ENCODE results near the gene CXCL3.

Gene CXCL3

DNA sequence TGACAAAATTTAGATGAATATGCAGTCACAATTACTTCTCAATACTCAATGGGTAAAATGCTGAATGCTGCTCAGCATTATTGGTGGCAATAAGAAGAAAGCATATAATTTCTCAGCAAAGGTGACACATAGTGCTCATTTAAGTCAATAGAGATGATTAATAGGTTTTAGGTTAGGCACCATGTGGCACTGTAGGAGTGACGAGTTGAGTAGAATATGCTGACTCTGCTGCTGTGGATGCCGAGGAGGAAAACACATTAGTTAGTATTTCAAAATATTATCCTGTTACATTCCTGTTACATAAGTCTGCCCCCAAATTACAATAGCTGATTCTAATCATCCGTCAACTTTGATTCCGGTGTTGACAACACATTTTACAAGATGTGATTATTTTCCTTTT, 26.4 kb downstream of the CXCL3 start:
- DNase-seq = no peak

DNA sequence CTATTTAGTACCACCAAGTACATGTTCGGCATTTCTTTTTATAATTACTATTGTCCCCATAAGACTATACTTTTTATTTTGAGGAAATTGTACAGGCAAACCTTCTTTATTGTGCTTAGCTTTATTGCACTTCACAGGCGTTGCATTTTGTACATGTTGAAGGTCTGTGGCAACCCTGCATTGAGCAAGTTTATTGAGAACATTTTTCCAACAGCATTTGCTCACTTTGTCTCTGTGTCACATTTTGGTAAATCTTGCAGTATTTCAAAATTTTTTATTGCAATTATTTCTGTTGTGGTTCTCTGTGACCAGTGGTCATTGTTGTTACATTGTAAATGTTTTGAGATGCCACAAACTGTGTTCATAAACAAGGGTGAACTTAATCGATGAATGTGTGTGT, 29.2 kb downstream of the CXCL3 start:
- DNase-seq = no peak

DNA sequence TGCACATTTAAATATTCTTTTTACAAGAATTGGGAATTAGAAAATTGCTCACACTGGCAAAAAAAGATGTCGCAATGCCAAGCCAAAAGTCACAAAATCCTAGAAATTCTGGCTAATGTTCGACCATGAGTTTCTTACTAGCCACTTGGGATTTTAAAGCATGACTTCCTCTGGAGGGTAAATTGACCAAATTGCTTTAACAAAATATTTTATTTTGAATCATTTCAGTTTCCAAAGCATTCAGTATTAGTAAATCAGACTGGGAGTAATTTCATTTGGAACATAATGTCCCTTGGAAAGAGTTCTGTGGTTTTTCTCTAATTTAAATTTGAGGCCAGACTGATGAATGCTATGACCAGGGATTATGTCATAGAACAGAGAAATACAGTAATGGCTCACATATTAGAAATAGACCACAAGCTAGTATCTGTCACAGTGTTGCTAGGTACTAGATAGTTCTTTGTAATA, 32.4 kb downstream of the CXCL3 start:
- DNase-seq = no peak

DNA sequence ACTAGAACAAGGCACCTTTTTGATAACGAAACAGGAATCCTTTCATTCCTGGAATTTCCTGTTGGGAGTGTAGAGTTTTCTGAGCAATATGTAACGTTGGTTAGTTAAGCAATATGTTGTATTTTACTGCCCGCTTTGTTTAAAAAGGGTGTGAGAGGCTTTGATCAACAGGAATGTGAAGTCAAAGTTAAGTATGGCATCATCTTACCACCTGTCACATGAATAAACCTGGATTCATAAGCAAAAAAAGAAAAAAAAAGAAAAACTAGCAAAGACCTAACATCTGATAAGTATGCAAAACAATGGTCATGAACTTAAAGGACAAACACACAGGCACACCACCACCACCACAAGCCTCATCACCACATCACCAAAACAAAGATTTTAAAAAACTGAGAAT, 33.0 kb downstream of the CXCL3 start:
- DNase-seq = no peak

DNA sequence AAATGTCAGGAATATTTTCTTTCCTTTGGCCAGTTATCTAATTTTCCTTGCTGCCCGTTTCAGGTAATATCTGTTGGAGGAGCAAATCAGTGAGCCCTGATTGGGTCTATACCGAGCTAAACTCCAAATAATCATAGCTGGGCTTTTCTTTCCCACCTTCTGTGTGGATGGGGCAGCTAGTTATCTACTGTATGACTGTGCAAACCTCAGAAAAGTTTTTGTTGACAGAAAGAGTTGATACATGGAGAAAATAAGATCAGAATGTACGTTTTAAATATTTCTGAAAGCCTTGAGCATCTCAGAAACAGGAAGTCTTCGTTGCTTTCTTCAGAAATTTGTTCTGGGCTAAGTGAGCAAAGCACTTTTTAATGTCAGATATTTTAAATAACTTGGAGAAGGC, 33.8 kb downstream of the CXCL3 start:
- DNase-seq = no peak

DNA sequence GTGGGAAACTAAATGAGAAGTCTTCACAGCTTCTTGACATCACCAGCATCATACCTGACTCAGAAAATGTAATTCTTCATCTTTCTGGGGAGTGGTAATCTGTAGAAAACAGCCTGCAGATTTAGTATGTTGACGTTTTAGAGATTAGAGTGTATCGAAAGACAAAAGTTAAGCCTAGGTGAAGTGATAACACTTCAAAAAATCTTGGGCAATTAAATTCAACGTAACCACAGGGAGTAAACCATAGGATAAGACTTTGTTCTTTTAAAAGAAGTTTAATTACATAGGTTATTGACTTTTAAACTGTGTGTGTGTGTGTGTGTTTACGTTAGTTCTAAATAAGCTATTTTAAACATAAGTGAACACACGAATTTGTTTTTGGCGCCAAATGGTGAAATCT, 38.2 kb downstream of the CXCL3 start:
- DNase-seq = no peak

DNA sequence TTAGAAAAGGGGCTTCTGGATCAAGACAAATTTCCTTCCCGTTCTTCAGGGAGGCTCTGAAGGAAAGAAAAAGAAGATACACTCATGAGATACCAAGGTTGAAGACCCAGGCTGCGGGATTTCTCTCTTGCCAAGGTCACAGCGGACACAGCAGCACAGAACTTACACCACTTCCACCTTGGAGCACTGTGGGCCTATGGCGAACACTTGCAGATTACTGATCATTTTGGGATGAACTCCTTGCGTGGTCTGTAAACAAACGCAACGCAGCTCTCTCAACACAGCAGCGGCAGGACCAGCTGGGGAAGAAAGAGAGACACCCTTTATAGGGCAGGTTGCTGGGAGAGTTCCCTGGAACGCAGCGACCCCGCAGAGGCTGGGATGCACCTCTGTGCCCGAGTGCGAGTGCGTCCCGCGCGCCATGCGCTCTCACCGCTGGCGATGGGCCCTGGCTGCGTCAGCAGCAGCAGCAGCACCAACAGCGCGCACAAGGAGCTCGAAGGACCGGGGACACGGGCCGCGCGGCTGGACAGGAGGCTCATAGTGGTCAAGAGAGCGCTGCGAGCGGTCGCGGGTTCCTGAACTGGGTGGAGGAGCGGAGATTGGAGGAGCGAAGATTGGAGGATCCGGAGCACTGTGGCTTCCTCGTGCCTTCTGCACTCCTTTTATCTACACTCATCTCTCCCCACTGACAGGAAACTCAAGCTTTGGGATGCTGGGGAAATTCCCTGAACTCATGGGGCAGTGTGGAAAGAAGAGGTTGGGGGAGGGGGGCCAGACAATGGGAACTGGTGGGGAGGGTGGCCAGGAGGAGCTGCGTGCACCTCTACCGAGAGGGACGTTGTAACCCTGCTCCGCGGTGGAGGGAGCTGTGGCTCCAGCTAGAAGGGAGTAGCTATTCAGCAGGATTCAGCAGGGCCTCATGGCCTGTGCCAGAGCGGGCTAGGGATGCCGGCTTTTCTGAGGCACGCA, 40.2 kb downstream of the CXCL3 start, which contains the start of gene CXCL5:
TSS of gene CXCL5 (minus strand) at position 638 of the 972 bp plus-strand sequence. CDS start at position 542, 96 bp downstream.
- DNase-seq = no peak

DNA sequence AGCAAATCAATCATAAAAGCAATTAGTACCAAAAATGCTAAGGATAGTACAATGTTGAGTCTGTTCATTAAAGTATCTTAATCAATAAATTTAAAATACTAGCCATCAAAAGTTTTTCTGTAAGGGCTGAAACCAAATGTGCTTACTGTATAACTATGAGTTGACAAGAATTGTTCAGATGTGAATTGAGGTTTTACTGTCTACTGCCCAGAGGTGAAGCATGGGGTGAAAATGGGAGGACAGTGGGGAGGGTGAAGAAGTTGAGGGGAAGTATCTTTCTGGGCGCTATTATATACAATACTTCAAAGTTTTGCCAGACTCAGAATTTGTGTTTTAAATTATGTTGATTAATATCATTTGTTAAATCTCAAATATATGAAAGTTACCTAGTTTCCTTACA, 46.4 kb downstream of the CXCL3 start:
- no peak for DNase-seq

DNA sequence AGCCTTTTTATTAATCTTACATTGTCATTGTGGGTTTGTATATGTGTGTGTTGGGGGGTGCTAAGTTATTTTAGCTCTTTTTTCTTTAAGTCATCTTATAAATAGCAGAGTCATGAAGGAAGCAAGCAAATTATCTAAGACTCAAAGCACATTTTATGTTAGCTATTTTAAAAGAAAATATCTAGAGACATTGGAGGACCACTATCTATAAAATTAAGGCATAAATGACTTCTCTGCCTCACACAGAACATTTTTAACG, 46.8 kb downstream of the CXCL3 start:
- no peak for DNase-seq

DNA sequence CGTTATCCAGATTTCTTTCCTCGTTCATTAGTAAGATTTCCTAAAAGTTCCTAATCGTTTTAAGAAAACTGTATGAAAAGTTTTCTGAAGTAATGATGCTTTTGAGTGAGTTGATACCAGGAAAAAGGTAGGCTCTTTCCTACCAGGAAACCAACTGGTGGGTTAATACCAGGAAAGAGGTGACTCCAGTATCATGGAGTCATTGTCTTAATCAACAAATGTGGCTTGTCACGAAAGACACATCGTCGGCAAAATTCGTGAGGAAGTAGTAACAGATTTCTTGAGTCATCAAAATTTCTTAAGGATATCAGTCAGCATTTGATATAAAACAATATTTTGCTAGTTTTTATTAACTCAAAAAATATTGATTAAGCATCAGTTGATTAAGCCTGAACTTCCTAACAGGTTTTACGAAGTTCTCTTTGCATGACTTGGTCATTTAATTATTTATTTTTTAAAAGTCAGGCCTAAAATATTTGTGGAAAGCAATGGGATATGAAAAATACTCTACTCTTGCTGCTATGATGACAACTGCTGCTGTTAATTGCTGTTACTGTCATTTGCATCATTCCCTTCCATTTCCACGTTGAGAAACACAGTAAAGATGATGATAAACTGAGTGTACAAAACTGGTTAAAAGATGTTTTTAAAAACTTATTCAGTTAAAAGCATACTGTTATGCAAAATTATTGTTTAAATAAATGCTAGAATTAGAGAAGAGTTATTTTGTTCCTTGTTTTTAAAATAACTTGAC, 47.3 kb downstream of the CXCL3 start:
- no peak for DNase-seq

DNA sequence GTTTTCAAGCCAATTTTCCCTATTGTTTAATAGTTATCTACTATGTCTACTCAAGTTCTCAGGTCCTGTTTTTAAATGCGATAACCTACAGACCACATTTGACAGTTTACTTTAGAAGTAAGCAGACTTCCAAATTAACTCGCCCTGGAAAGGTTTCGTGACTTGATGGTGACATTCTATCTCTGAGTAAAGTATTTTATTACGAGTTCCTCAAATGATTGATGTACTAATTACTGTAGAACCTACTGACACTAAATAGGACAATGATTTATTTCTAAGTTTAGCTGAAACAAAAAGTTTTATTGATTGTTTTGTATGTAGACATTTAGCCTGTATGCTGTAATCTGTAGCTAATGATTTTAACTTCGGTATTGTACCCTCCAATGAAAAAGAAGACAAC, 48.6 kb downstream of the CXCL3 start:
- no peak for DNase-seq

DNA sequence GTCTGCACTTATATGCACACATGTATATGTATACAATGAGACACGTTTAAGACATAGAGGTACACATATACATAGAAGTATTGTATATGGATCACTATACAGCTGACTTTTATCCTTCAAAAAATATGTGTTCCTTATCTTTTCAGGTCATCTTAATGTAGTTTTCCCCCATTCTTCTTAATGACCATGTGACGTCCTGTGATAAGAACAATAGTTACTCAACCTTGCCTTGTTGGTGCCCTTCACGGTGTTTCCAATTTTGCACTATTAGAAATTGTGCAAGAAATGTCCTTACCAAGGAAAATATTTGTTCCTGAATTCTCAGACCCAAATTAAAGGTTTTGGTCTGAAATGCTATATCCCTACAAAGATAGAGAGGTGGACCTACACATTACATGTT, 49.5 kb downstream of the CXCL3 start:
- DNase-seq = no peak

DNA sequence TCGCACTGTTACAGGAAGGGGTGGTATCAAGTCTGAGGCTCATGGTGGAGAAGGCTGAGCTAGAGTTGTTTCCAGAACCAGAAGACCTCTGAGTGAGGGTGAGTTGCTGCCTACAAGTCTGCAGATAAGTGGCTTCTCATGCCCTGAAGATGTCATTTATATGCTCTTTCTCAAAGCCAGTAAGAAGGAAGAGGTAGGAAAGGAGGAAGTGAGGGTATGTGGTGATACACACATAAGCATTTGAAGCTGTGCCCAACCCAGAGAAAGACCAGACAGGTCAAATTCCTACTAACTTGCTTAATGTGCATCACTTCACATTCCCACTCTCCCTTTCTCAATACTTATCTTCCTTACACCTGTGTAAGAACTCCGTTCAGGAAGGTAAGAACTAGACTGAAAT, 50.4 kb downstream of the CXCL3 start, which contains the start of gene PPBP:
TSS of gene PPBP (minus strand) at position 130 of the 400 bp plus-strand sequence. CDS start at position 43, 87 bp downstream.
- DNase-seq = no peak

All from activated CD4-positive, alpha-beta T cell treated with anti-CD3 and anti-CD28 coated beads, Interleukin-2, amount 50 U/mL, for 1 hour (primary cell).